ENCODE results near the gene NXPH1. TPM values are rescaled to one million over a fixed set of nuclear protein-coding genes. Genes with fewer than 3 reads are reported as not detected.

Gene NXPH1
- total RNA-seq, 1 donor from 2014 or later, result not detected

- DNase-seq (ENCODE audit: low read depth) (peak; percentile 0), FAIRE-seq (no peak)
- Histone ChIP-seq H3K36me3 (ENCODE audit: control insufficient read depth, insufficient read depth, low read length) (no peaks in the 10 kb centered on the region), H3K27me3 (ENCODE audit: control insufficient read depth, insufficient read depth, low read length) (peaks cover 25% of the 10 kb centered on the region), H3K4me3 (ENCODE audit: low read depth, low read length) (no peak overlapping the region)
- TF ChIP-seq CTCF (IDR thresholded peaks at IDR 0.05; ENCODE audit: insufficient read depth, low read length, severe bottlenecking), result peak; percentile 20
Observed at GRCh38 chr7:8443576-8444467, 10.4 kb downstream of the NXPH1 start.

- no peak for FAIRE-seq
- Histone ChIP-seq H3K4me3 (ENCODE audit: low read depth, low read length) (no peak overlapping the region), H3K27me3 (ENCODE audit: control insufficient read depth, insufficient read depth, low read length) (peaks cover 25% of the 10 kb centered on the region), H3K36me3 (ENCODE audit: control insufficient read depth, insufficient read depth, low read length) (no peaks in the 10 kb centered on the region)
- no peak for DNase-seq (ENCODE audit: low read depth)
- no peak for TF ChIP-seq CTCF (IDR thresholded peaks at IDR 0.05; ENCODE audit: insufficient read depth, low read length, severe bottlenecking)
Observed at GRCh38 chr7:8444468-8444769, 11.0 kb downstream of the NXPH1 start.

- H3K4me3 ChIP-seq (ENCODE audit: low read depth, low read length), result no peak overlapping the region
- no peaks in the 10 kb centered on the region for H3K27me3 ChIP-seq (ENCODE audit: control insufficient read depth, insufficient read depth, low read length)
- no peaks in the 10 kb centered on the region for H3K36me3 ChIP-seq (ENCODE audit: control insufficient read depth, insufficient read depth, low read length)
- TF ChIP-seq CTCF (IDR thresholded peaks at IDR 0.05; ENCODE audit: insufficient read depth, low read length, severe bottlenecking), result no peak
- no peak for DNase-seq (ENCODE audit: low read depth)
- no peak for FAIRE-seq
Observed at GRCh38 chr7:8453535-8453934, 20.1 kb downstream of the NXPH1 start.

GRCh38 chr7:8455426-8455825 is 22.0 kb downstream of the NXPH1 start:
- Histone ChIP-seq H3K27me3 (ENCODE audit: control insufficient read depth, insufficient read depth, low read length) (no peaks in the 10 kb centered on the region), H3K4me3 (ENCODE audit: low read depth, low read length) (no peak overlapping the region), H3K36me3 (ENCODE audit: control insufficient read depth, insufficient read depth, low read length) (no peaks in the 10 kb centered on the region)
- FAIRE-seq (no peak), DNase-seq (ENCODE audit: low read depth) (no peak)
- TF ChIP-seq CTCF (IDR thresholded peaks at IDR 0.05; ENCODE audit: insufficient read depth, low read length, severe bottlenecking), result no peak

GRCh38 chr7:8462309-8462708 is 28.9 kb downstream of the NXPH1 start:
- FAIRE-seq, result no peak
- TF ChIP-seq CTCF (IDR thresholded peaks at IDR 0.05; ENCODE audit: insufficient read depth, low read length, severe bottlenecking), result no peak
- H3K4me3 ChIP-seq (ENCODE audit: low read depth, low read length), result no peak overlapping the region
- H3K36me3 ChIP-seq (ENCODE audit: control insufficient read depth, insufficient read depth, low read length), result no peaks in the 10 kb centered on the region
- H3K27me3 ChIP-seq (ENCODE audit: control insufficient read depth, insufficient read depth, low read length), result no peaks in the 10 kb centered on the region
- DNase-seq (ENCODE audit: low read depth), result no peak

- DNase-seq (ENCODE audit: low read depth) (no peak), FAIRE-seq (no peak)
- Histone ChIP-seq H3K27me3 (ENCODE audit: control insufficient read depth, insufficient read depth, low read length) (no peaks in the 10 kb centered on the region), H3K4me3 (ENCODE audit: low read depth, low read length) (no peak overlapping the region), H3K36me3 (ENCODE audit: control insufficient read depth, insufficient read depth, low read length) (no peaks in the 10 kb centered on the region)
- TF ChIP-seq CTCF (IDR thresholded peaks at IDR 0.05; ENCODE audit: insufficient read depth, low read length, severe bottlenecking), result no peak
Observed at GRCh38 chr7:8465338-8465737, 31.9 kb downstream of the NXPH1 start.

Data from bronchial epithelial cell (primary cell).